K562 treated with DMSO at 1 percent for 4 hours (cell line): ENCODE results near the gene ADH6. TPM values are rescaled to one million over a fixed set of nuclear protein-coding genes. Genes with fewer than 3 reads are reported as not detected.

ENCODE experiments used
- total RNA-seq: library from RNA; unstranded; fragments of 300-600 nt; gene quantifications from 2 replicates; pipeline ENCODE4 v1.2.3, GENCODE V29; 2022; ENCODE audit not compliant: insufficient read depth

ADH6 gene
- total RNA-seq: not detected in 2 replicates

GRCh38 chr4:99219072-99219471 lies at the start of gene ADH6:
ADH6 (minus strand) TSS chr4:99219246; CDS start chr4:99219152, 94 bp downstream.

Other genes starting within 250 kb of the ADH6 start
- 27.3 and 27.9 TPM in 2 replicates for gene METAP1, start 223.5 kb downstream of the ADH6 start, total RNA-seq
- 90.4 and 92.5 TPM in 2 replicates for gene ADH5, start 130.5 kb downstream of the ADH6 start, total RNA-seq
- gene ADH4, start 74.9 kb downstream of the ADH6 start, total RNA-seq: not detected in 2 replicates
- not detected in 2 replicates for gene ADH1A, start 71.7 kb upstream of the ADH6 start, total RNA-seq
- not detected in 2 replicates for gene ADH1B, start 102.2 kb upstream of the ADH6 start, total RNA-seq
- not detected in 2 replicates for gene ADH1C, start 133.5 kb upstream of the ADH6 start, total RNA-seq
- not detected in 2 replicates for gene ADH7, start 216.1 kb upstream of the ADH6 start, total RNA-seq